PFSK-1 (cell line): ENCODE data around the gene GIPC2.

Source experiments
- FOXP2 ChIP-seq: optimal IDR thresholded peaks from 2 replicates; pipeline ENCODE3; 2011; ENCODE audit warnings: borderline replicate concordance, control low read depth, inconsistent platforms; ENCODE audit not compliant: insufficient read depth; ENCODE audit errors: extremely low read length, extremely low read depth
- POLR2AphosphoS5 ChIP-seq: IDR thresholded peaks from 2 replicates; pipeline ENCODE4 v1.6.1; 2012; ENCODE audit warnings: low read depth, mild to moderate bottlenecking, control low read depth, low read length, moderate library complexity
- REST ChIP-seq, 2 experiments: IDR thresholded peaks; 2 replicates each; pipeline versions ENCODE4 v1.6.1 to v1.8.0; 2011 to 2012; ENCODE audit warnings: low read depth in 2 of 2, low read length in 2 of 2, control low read depth in 1 of 2, inconsistent platforms in 1 of 2, mild to moderate bottlenecking in 1 of 2, moderate library complexity in 1 of 2; ENCODE audit not compliant: insufficient read depth in 1 of 2
- SIN3A ChIP-seq: IDR thresholded peaks from 2 replicates; pipeline ENCODE4 v1.6.1; 2012; ENCODE audit warnings: mild to moderate bottlenecking, low read length, moderate library complexity, borderline replicate concordance; ENCODE audit not compliant: insufficient read depth
- TAF1 ChIP-seq: IDR thresholded peaks from 2 replicates; pipeline ENCODE4 v1.6.1; 2012; ENCODE audit warnings: low read length, control low read depth, borderline replicate concordance; ENCODE audit not compliant: insufficient read depth

GIPC2 gene

GRCh38 chr1:78052685-78053405 is 7.1 kb downstream of the GIPC2 start:
- TF ChIP-seq TAF1 (no peak), SIN3A (no peak), POLR2AphosphoS5 (no peak), FOXP2 (no peak), REST (IDR thresholded peaks at IDR 0.05; ENCODE audit: insufficient read depth in 1 of 2, low read depth in 2 of 2, low read length in 2 of 2) (no peak)

GRCh38 chr1:78053498-78053897 is 7.7 kb downstream of the GIPC2 start:
- no peak for TF ChIP-seq SIN3A
- no peak for TF ChIP-seq FOXP2
- no peak for TF ChIP-seq TAF1
- no peak for TF ChIP-seq POLR2AphosphoS5
- no peak for TF ChIP-seq REST (IDR thresholded peaks at IDR 0.05; ENCODE audit: insufficient read depth in 1 of 2, low read depth in 2 of 2, low read length in 2 of 2)

GRCh38 chr1:78054559-78054958 is 8.8 kb downstream of the GIPC2 start:
- TF ChIP-seq TAF1 (no peak), REST (IDR thresholded peaks at IDR 0.05; ENCODE audit: insufficient read depth in 1 of 2, low read depth in 2 of 2, low read length in 2 of 2) (no peak)

- TF ChIP-seq REST (IDR thresholded peaks at IDR 0.05; ENCODE audit: insufficient read depth in 1 of 2, low read depth in 2 of 2, low read length in 2 of 2): no peak
- TF ChIP-seq SIN3A: no peak
- no peak for TF ChIP-seq TAF1
- no peak for TF ChIP-seq POLR2AphosphoS5
- no peak for TF ChIP-seq FOXP2
Observed at GRCh38 chr1:78054972-78055371, 9.2 kb downstream of the GIPC2 start.

- no peak for TF ChIP-seq REST (IDR thresholded peaks at IDR 0.05; ENCODE audit: insufficient read depth in 1 of 2, low read depth in 2 of 2, low read length in 2 of 2)
Observed at GRCh38 chr1:78055565-78056132, 9.9 kb downstream of the GIPC2 start.
